Measurements from ENCODE around the gene SYNE1. TPM values are rescaled to one million over a fixed set of nuclear protein-coding genes. Genes with fewer than 3 reads are reported as not detected.
"Not testable (repeated sequence)": the region's sequence is repeated elsewhere in the genome, so short reads cannot be mapped to it uniquely, and the experiment has no call there.

Gene SYNE1
- total and polyA plus RNA-seq, 9 donors: 57.0 to 141 (median 97.5) TPM

GRCh38 chr6:152338335-152339125 is 298.6 kb downstream of the SYNE1 start:
- no peak overlapping the region for H3K27ac ChIP-seq (ENCODE audit: low read length)
- peaks cover 48% of the 10 kb centered on the region for H3K36me3 ChIP-seq (ENCODE audit: control insufficient read depth, insufficient read depth, low read length)
- peak; percentile 21 for DNase-seq
- no peaks in the 10 kb centered on the region for H3K4me1 ChIP-seq (ENCODE audit: control insufficient read depth, insufficient read depth, low read length)
- no peaks in the 10 kb centered on the region for H3K9me3 ChIP-seq (replicated peaks; ENCODE audit: control insufficient read depth, low read depth, low read length)
- WGBS (ENCODE audit: insufficient coverage): 67% methylated on average over 4 of the region's 10 CpGs
- H3K27me3 ChIP-seq (ENCODE audit: control insufficient read depth, insufficient read depth, low read length): no peaks in the 10 kb centered on the region
- H3K4me3 ChIP-seq (ENCODE audit: low read length): no peak overlapping the region

- Histone ChIP-seq H3K27me3 (ENCODE audit: control insufficient read depth, insufficient read depth, low read length) (no peaks in the 10 kb centered on the region), H3K4me1 (ENCODE audit: control insufficient read depth, insufficient read depth, low read length) (no peaks in the 10 kb centered on the region), H3K9me3 (replicated peaks; ENCODE audit: control insufficient read depth, low read depth, low read length) (no peaks in the 10 kb centered on the region), H3K4me3 (ENCODE audit: low read length) (no peak overlapping the region), H3K27ac (ENCODE audit: low read length) (no peak overlapping the region), H3K36me3 (ENCODE audit: control insufficient read depth, insufficient read depth, low read length) (peaks cover 53% of the 10 kb centered on the region)
- no CpG with 5 or more reads among the region's 4 CpGs for WGBS (ENCODE audit: insufficient coverage)
- no peak for DNase-seq
Observed at GRCh38 chr6:152334555-152334954, 302.6 kb downstream of the SYNE1 start.

GRCh38 chr6:152330961-152331360 is 306.2 kb downstream of the SYNE1 start:
- Histone ChIP-seq H3K9me3 (replicated peaks; ENCODE audit: control insufficient read depth, low read depth, low read length) (no peaks in the 10 kb centered on the region), H3K4me1 (ENCODE audit: control insufficient read depth, insufficient read depth, low read length) (no peaks in the 10 kb centered on the region), H3K27me3 (ENCODE audit: control insufficient read depth, insufficient read depth, low read length) (no peaks in the 10 kb centered on the region), H3K4me3 (ENCODE audit: low read length) (no peak overlapping the region), H3K27ac (ENCODE audit: low read length) (no peak overlapping the region), H3K36me3 (ENCODE audit: control insufficient read depth, insufficient read depth, low read length) (peaks cover 42% of the 10 kb centered on the region)
- 85% methylated on average over 7 of the region's 7 CpGs for WGBS (ENCODE audit: insufficient coverage)
- no peak for DNase-seq

GRCh38 chr6:152329638-152330448 is 307.3 kb downstream of the SYNE1 start:
- H3K4me3 ChIP-seq (ENCODE audit: low read length): no peak overlapping the region
- H3K36me3 ChIP-seq (ENCODE audit: control insufficient read depth, insufficient read depth, low read length): peaks cover 45% of the 10 kb centered on the region
- H3K27ac ChIP-seq (ENCODE audit: low read length): no peak overlapping the region
- 85% methylated on average over 9 of the region's 13 CpGs for WGBS (ENCODE audit: insufficient coverage)
- H3K9me3 ChIP-seq (replicated peaks; ENCODE audit: control insufficient read depth, low read depth, low read length): no peaks in the 10 kb centered on the region
- no peaks in the 10 kb centered on the region for H3K4me1 ChIP-seq (ENCODE audit: control insufficient read depth, insufficient read depth, low read length)
- DNase-seq: no peak
- H3K27me3 ChIP-seq (ENCODE audit: control insufficient read depth, insufficient read depth, low read length): no peaks in the 10 kb centered on the region

- no CpG with 5 or more reads among the region's 3 CpGs for WGBS (ENCODE audit: insufficient coverage)
- not testable (repeated sequence) for H3K27me3 ChIP-seq (ENCODE audit: control insufficient read depth, insufficient read depth, low read length); H3K4me3 ChIP-seq (ENCODE audit: low read length); DNase-seq; H3K9me3 ChIP-seq (replicated peaks; ENCODE audit: control insufficient read depth, low read depth, low read length); H3K4me1 ChIP-seq (ENCODE audit: control insufficient read depth, insufficient read depth, low read length); H3K27ac ChIP-seq (ENCODE audit: low read length)
- peaks cover 43% of the 10 kb centered on the region for H3K36me3 ChIP-seq (ENCODE audit: control insufficient read depth, insufficient read depth, low read length)
Observed at GRCh38 chr6:152328200-152328599, 309.0 kb downstream of the SYNE1 start.

GRCh38 chr6:152323376-152323775 is 313.8 kb downstream of the SYNE1 start:
- H3K27ac ChIP-seq (ENCODE audit: low read length): no peak overlapping the region
- H3K27me3 ChIP-seq (ENCODE audit: control insufficient read depth, insufficient read depth, low read length): no peaks in the 10 kb centered on the region
- H3K4me3 ChIP-seq (ENCODE audit: low read length): no peak overlapping the region
- H3K36me3 ChIP-seq (ENCODE audit: control insufficient read depth, insufficient read depth, low read length): peaks cover 34% of the 10 kb centered on the region
- 90% methylated on average over 9 of the region's 13 CpGs for WGBS (ENCODE audit: insufficient coverage)
- no peak for DNase-seq
- H3K4me1 ChIP-seq (ENCODE audit: control insufficient read depth, insufficient read depth, low read length): no peaks in the 10 kb centered on the region
- H3K9me3 ChIP-seq (replicated peaks; ENCODE audit: control insufficient read depth, low read depth, low read length): no peaks in the 10 kb centered on the region

DNA sequence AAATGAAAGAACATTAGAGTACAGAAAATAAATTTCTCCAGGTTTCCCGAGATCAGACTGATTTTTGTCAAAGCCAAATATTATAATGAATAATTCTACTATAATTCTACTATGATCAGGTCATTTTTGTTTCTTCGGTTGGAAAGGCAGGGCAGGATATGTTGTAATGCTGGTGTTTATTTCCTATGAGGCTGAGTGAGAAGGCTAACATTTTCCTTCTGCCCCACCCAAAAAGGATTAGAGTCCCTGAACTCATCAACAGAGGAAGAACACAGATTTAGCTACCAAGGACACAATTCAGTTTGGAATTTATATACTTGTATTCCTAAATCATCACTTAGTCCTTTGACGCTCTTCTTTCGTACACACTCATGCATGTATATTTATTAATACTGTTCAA is 318.9 kb downstream of the SYNE1 start:
- no CpG with 5 or more reads among the region's 4 CpGs for WGBS (ENCODE audit: insufficient coverage)
- H3K36me3 ChIP-seq (ENCODE audit: control insufficient read depth, insufficient read depth, low read length): peaks cover 36% of the 10 kb centered on the region
- no peaks in the 10 kb centered on the region for H3K4me1 ChIP-seq (ENCODE audit: control insufficient read depth, insufficient read depth, low read length)
- no peaks in the 10 kb centered on the region for H3K9me3 ChIP-seq (replicated peaks; ENCODE audit: control insufficient read depth, low read depth, low read length)
- peak; percentile 30 for DNase-seq
- no peak overlapping the region for H3K4me3 ChIP-seq (ENCODE audit: low read length)
- H3K27me3 ChIP-seq (ENCODE audit: control insufficient read depth, insufficient read depth, low read length): no peaks in the 10 kb centered on the region
- no peak overlapping the region for H3K27ac ChIP-seq (ENCODE audit: low read length)

DNA sequence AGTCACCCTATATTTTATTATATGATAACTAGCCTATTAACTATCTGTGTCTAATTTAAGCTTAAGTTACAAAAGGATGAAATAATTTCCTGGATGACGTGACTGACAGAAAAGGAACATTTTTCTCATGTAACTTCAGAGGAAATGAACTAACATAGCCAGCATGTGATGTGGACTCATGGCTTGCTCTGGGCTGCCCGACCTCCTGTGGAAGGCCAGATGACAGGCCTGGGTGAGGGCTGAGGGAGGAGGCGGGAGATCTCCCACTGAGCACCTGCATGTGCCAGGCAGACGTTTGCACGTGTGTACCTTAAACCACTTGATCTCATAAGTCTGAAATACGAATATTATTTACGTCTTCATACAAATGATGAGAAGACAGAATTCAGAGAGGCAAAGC is 321.1 kb downstream of the SYNE1 start:
- peaks cover 34% of the 10 kb centered on the region for H3K36me3 ChIP-seq (ENCODE audit: control insufficient read depth, insufficient read depth, low read length)
- peak overlapping the region; percentile 53 for H3K27ac ChIP-seq (ENCODE audit: low read length)
- no peak overlapping the region for H3K4me3 ChIP-seq (ENCODE audit: low read length)
- no peaks in the 10 kb centered on the region for H3K4me1 ChIP-seq (ENCODE audit: control insufficient read depth, insufficient read depth, low read length)
- peak; percentile 59 for DNase-seq
- WGBS (ENCODE audit: insufficient coverage): 83% methylated on average over 3 of the region's 7 CpGs
- no peaks in the 10 kb centered on the region for H3K9me3 ChIP-seq (replicated peaks; ENCODE audit: control insufficient read depth, low read depth, low read length)
- H3K27me3 ChIP-seq (ENCODE audit: control insufficient read depth, insufficient read depth, low read length): no peaks in the 10 kb centered on the region

DNA sequence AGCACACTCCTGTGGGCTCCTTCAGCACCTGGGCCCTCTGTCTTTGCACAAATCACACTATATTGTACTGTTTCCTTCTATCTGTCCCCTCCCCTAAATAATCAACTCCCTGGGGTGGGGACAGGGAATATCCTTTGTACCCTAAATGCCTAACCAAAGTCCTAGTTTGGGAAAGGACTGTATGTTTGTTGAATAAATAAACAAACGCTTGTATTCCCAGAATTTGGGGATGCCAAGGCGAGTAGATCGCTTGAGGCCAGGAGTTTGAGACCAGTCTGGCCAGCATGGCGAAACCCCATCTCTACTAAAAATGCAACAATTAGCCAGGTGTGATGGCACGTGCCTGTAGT is 322.7 kb downstream of the SYNE1 start:
- DNase-seq: no peak
- Histone ChIP-seq H3K36me3 (ENCODE audit: control insufficient read depth, insufficient read depth, low read length) (peaks cover 44% of the 10 kb centered on the region), H3K27me3 (ENCODE audit: control insufficient read depth, insufficient read depth, low read length) (no peaks in the 10 kb centered on the region), H3K4me1 (ENCODE audit: control insufficient read depth, insufficient read depth, low read length) (no peaks in the 10 kb centered on the region), H3K27ac (ENCODE audit: low read length) (no peak overlapping the region), H3K4me3 (ENCODE audit: low read length) (no peak overlapping the region), H3K9me3 (replicated peaks; ENCODE audit: control insufficient read depth, low read depth, low read length) (no peaks in the 10 kb centered on the region)
- 94% methylated on average over 4 of the region's 5 CpGs for WGBS (ENCODE audit: insufficient coverage)

All from muscle of leg (tissue), 11 donors.